ENCODE results near the gene CD33. TPM values are rescaled to one million over a fixed set of nuclear protein-coding genes. Genes with fewer than 3 reads are reported as not detected.

CD33 gene
- total and polyA plus RNA-seq, 9 of the 15 experiments (the other 6 are each of a cell fraction or from before 2014, with no cell fraction given), result 36.1 to 88.6 (median 49.6) TPM

GRCh38 chr19:51224163-51224641 is 678 bp upstream of the CD33 start (continued):
- TF ChIP-seq E2F4 (CRISPR knock-in tag; IDR thresholded peaks at IDR 0.05; ENCODE audit: low read depth) (no peak), CBX2 (IDR thresholded peaks at IDR 0.05; ENCODE audit: insufficient read depth, low read length, poor library complexity, severe bottlenecking) (no peak), ZMIZ1 (IDR thresholded peaks at IDR 0.05; ENCODE audit: low read depth in 2 of 2, low read length in 2 of 2) (no peak), GTF2B (IDR thresholded peaks at IDR 0.05; ENCODE audit: extremely low read depth, insufficient read length) (no peak), HNRNPH1 (optimal IDR thresholded peaks at IDR 0.05; ENCODE audit: low read depth, low read length) (no peak), ZNF561 (CRISPR knock-in tag; conservative IDR thresholded peaks at IDR 0.05) (no peak), SOX6 (IDR thresholded peaks at IDR 0.05) (peak; percentile 92), KDM2B (CRISPR knock-in tag; IDR thresholded peaks at IDR 0.05) (no peak), FUS (optimal IDR thresholded peaks at IDR 0.05; ENCODE audit: low read depth, low read length) (no peak), HMBOX1 (IDR thresholded peaks at IDR 0.05) (0 out of 2 replicates have a peak, but pooled peaks have one; percentile 26), HMGN3 (IDR thresholded peaks at IDR 0.05; ENCODE audit: borderline replicate concordance, extremely low read depth, insufficient read length, low read depth, low read length) (no peak), NCOA6 (IDR thresholded peaks at IDR 0.05) (no peak), ATF4 (CRISPR knock-in tag; IDR thresholded peaks at IDR 0.05) (no peak), UBTF (IDR thresholded peaks at IDR 0.05; ENCODE audit: borderline replicate concordance in 1 of 2, low read depth in 2 of 2, low read length in 2 of 2) (no peak), ZNF140 (CRISPR knock-in tag; IDR thresholded peaks at IDR 0.05) (no peak), ZBED1 (IDR thresholded peaks at IDR 0.05) (no peak)
